Measurements from ENCODE around the gene ACY1. TPM values are rescaled to one million over a fixed set of nuclear protein-coding genes. Genes with fewer than 3 reads are reported as not detected.
A peak's percentile ranks its signal among the peaks of the same experiment; 100 is the strongest.

Gene ACY1
- total RNA-seq, 1 donor from 2014 or later, result 14.6 TPM

DNA sequence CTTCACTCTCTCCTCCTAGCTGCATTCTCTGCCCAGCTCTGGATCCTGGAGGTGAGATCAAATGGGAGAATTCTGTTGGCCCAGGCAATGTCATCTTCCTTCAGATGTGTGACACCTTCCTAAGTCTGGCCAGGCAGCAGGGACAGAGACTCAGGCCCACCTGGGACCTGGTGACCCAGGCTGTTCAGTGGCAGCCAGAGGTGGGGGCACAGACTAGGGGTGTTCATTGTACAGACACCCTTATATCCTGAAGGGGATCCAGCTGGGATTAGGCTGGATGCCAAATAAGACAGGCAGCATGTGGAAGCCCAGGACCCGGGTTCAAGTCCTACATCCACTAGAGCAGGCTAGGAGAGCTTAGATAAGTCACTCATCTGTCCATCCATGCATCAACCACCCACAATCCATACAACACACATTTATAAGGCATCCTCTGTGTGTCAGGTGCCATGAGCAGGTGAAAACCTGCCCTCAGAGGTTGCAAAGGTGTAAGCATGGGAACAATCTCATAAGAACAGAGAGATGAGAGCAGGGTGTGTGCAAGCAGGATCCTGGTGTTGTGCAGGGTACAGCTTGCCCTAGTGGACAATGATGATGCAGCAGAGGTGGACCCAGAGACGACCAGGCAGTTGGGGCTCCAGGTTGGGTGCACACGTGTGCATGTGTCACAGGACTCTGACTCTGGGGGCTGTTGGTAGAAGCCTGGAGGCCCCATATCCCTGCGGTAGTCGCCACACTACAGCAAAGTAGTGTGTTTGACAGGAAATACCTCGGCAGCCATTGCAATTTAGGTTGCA is 30.7 kb downstream of the ACY1 start:
- peaks cover 48 to 71% (median 70%) of the 10 kb centered on the region in 3 donors for H3K4me1 ChIP-seq (ENCODE audit: control insufficient read depth in 3 of 3, insufficient read depth in 3 of 3, low read length in 3 of 3)
- H3K36me3 ChIP-seq (ENCODE audit: control insufficient read depth in 3 of 3, insufficient read depth in 3 of 3, low read length in 3 of 3), result no peaks in the 10 kb centered on the region
- no peak overlapping the region for H3K9ac ChIP-seq (ENCODE audit: low read depth in 1 of 3, low read length in 3 of 3)
- no peak overlapping the region for H3K27ac ChIP-seq (ENCODE audit: low read depth, low read length)
- H3K27me3 ChIP-seq (ENCODE audit: control insufficient read depth in 3 of 3, insufficient read depth in 3 of 3, low read length in 3 of 3), result no peaks in the 10 kb centered on the region
- no peak overlapping the region for H3K4me3 ChIP-seq (ENCODE audit: low read length in 3 of 3)
- H3K9me3 ChIP-seq (ENCODE audit: control insufficient read depth in 3 of 3, low read length in 3 of 3), result no peaks in the 10 kb centered on the region

DNA sequence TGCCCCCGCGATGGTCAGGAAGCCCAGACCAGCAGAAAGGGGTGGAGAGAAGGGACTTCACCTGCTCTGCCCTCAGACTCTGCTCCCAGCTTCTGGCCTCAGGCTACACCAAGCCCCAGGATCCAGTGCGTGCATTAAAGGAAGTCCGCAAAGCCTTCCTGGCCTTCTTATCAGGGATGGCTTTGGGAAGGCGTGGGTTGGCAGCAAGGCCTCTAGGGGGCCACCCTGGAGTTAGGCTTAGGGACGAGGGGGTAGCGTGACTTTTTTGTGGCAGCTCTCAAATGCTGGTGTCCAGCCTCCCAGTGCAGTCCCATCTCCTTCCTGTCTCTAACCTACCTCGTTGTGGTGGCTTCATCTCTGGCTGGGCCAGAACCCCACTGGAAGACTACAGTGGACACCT is 31.3 kb downstream of the ACY1 start:
- Histone ChIP-seq H3K27me3 (ENCODE audit: control insufficient read depth in 3 of 3, insufficient read depth in 3 of 3, low read length in 3 of 3) (no peaks in the 10 kb centered on the region), H3K9me3 (ENCODE audit: control insufficient read depth in 3 of 3, low read length in 3 of 3) (no peaks in the 10 kb centered on the region), H3K9ac (ENCODE audit: low read depth in 1 of 3, low read length in 3 of 3) (no peak overlapping the region), H3K4me1 (ENCODE audit: control insufficient read depth in 3 of 3, insufficient read depth in 3 of 3, low read length in 3 of 3) (peaks cover 53 to 76% (median 74%) of the 10 kb centered on the region in 3 donors), H3K36me3 (ENCODE audit: control insufficient read depth in 3 of 3, insufficient read depth in 3 of 3, low read length in 3 of 3) (no peaks in the 10 kb centered on the region), H3K4me3 (ENCODE audit: low read length in 3 of 3) (no peak overlapping the region), H3K27ac (ENCODE audit: low read depth, low read length) (no peak overlapping the region)

DNA sequence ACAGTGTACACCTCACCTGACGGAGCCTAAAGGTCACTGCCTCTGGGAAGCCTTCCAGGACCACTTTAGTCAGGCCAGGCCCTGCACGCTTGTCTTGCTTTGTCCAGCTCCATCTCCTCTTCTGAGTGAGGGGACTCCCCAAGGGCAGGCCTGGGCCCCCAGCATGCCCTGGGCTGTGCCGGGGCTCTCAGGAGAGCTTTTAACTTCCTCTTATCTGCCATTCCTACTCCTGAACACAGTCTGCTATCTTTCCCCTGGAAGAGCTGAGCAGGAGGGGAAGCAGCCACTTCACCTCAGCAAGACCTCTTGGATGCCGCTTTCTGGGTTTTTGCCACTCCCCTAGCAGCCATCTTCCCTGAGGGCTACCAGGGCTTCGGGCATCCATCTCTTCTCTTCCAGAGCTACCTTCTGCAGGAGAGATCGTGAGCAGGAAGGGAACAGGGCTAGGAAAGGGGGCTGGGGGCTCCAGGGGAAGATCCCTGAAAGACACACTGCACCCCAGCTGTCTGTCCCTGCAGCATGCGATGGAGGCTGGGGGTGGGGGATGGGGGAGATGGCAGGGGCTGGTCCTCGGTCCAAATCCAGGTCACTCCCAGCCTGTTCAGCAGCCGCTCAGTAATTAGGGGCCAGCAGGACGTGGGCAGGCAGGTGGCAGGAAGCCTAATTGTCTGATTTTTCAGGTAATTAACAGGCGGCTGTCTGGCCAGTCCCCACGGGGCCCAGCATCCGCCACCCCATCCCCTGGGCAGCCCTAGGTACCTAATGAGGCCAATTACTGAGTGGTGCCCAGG is 32.3 kb downstream of the ACY1 start:
- Histone ChIP-seq H3K4me3 (ENCODE audit: low read length in 3 of 3) (no peak overlapping the region), H3K36me3 (ENCODE audit: control insufficient read depth in 3 of 3, insufficient read depth in 3 of 3, low read length in 3 of 3) (no peaks in the 10 kb centered on the region), H3K9ac (ENCODE audit: low read depth in 1 of 3, low read length in 3 of 3) (peak overlapping the region in 2 of 3 donors; percentile 40 to 43), H3K4me1 (ENCODE audit: control insufficient read depth in 3 of 3, insufficient read depth in 3 of 3, low read length in 3 of 3) (peaks cover 63 to 87% (median 83%) of the 10 kb centered on the region in 3 donors), H3K27ac (ENCODE audit: low read depth, low read length) (no peak overlapping the region), H3K27me3 (ENCODE audit: control insufficient read depth in 3 of 3, insufficient read depth in 3 of 3, low read length in 3 of 3) (no peaks in the 10 kb centered on the region), H3K9me3 (ENCODE audit: control insufficient read depth in 3 of 3, low read length in 3 of 3) (no peaks in the 10 kb centered on the region)

DNA sequence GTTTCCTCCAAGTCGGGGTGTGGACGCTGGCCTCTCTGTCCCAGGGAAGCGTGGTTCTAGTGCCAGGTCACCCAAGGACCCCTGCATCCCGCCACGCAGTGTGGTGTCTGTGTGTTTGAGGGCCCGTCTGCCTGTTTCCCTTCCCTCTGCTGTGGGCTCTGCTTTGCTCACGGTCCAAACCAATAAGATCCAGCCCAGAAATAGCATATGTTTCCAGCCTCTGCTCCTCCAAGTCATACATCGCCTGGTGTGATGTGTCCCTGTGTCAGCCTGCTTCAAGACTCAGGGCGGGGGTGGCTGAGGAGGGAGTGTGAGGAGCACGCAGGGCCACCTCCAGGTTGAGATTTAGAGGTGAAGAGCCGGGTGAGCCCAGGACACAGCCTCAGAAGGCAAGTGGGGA is 34.3 kb downstream of the ACY1 start:
- no peaks in the 10 kb centered on the region for H3K27me3 ChIP-seq (ENCODE audit: control insufficient read depth in 3 of 3, insufficient read depth in 3 of 3, low read length in 3 of 3)

DNA sequence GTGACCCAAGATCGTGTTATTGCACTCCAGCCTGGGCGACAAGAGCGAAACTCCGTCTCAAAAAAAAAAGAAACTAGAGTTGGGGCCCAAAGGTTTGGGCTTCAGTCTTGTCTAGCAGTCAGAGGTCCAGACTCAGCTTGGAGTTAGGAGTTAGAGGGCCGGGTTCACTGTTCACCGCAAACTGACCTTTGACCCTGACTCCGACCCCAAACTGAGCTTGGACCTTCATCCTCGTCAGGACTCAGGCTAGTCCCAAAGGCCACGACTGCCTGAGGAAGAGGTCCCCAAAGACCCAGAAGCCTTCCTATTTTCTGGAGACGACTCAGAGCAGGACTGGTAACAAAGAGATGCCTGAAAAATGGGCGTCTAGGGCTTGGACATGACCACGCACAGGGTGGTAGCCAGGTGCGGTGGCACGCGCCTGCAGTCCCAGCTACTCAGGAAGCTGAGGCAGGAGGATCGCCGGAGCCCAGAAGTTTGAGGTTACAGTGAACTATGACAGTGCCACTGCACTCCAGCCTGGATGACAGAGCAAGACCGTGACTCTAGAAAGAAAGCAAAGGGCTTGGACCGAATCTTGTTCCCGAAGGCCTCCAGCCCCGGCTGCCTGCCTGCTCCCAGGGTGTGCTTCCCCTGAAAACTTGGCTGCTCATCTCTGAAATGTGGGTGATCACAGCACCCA is 35.1 kb downstream of the ACY1 start:
- Histone ChIP-seq H3K4me3 (ENCODE audit: low read length in 3 of 3) (no peak overlapping the region), H3K9me3 (ENCODE audit: control insufficient read depth in 3 of 3, low read length in 3 of 3) (no peaks in the 10 kb centered on the region), H3K27ac (ENCODE audit: low read depth, low read length) (peak overlapping the region; percentile 95), H3K9ac (ENCODE audit: low read depth in 1 of 3, low read length in 3 of 3) (peak overlapping the region in 2 of 3 donors; percentile 61 to 89), H3K27me3 (ENCODE audit: control insufficient read depth in 3 of 3, insufficient read depth in 3 of 3, low read length in 3 of 3) (no peaks in the 10 kb centered on the region), H3K36me3 (ENCODE audit: control insufficient read depth in 3 of 3, insufficient read depth in 3 of 3, low read length in 3 of 3) (no peaks in the 10 kb centered on the region), H3K4me1 (ENCODE audit: control insufficient read depth in 3 of 3, insufficient read depth in 3 of 3, low read length in 3 of 3) (peaks cover 74 to 99% (median 95%) of the 10 kb centered on the region in 3 donors)

More for the DNA sequence above, 34.3 kb downstream of the ACY1 start:
- Histone ChIP-seq H3K9me3 (ENCODE audit: control insufficient read depth in 3 of 3, low read length in 3 of 3) (no peaks in the 10 kb centered on the region), H3K4me3 (ENCODE audit: low read length in 3 of 3) (peak overlapping the region in 2 of 3 donors; percentile 1 to 6), H3K4me1 (ENCODE audit: control insufficient read depth in 3 of 3, insufficient read depth in 3 of 3, low read length in 3 of 3) (peaks cover 75 to 99% (median 95%) of the 10 kb centered on the region in 3 donors), H3K36me3 (ENCODE audit: control insufficient read depth in 3 of 3, insufficient read depth in 3 of 3, low read length in 3 of 3) (no peaks in the 10 kb centered on the region), H3K27ac (ENCODE audit: low read depth, low read length) (peak overlapping the region; percentile 95), H3K9ac (ENCODE audit: low read depth in 1 of 3, low read length in 3 of 3) (peak overlapping the region; percentile 23 to 71 (median 59))

DNA sequence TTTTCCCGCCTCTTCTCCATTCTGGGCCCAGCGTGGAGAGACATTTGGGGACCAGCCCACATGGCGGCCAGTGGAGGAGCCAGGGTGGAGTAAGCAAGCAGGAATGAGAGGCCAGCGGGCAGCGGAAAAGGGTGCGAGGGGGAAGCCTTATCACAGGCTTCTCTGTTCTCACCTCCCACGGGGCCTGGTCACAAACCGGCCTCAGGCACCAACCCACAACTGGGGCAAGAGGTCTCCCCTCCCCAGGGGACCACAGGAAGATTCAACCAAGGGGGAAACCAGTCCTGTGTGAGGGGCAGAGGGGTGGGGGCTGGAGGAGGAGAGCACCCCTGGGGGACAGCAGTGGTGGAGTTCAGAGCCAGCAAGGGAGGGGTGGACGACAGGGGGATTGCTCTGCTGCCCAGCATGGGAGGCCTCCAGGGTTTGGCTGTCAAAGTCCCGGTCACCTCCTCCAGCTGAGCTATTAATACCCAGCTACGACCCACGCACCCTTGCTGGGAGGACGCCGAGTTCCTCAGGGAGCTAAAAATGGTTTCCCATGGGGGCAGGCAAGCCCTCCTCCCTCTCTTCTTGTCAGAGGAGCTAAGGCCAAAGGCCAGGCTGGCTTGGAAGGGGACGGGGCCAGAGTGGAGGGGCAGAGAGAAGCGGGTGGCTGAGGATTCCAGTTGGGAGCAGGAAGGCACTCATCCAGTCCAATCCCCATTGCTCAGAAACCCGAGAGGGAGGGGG is 36.2 kb downstream of the ACY1 start:
- Histone ChIP-seq H3K27ac (ENCODE audit: low read depth, low read length) (peak overlapping the region; percentile 95), H3K4me1 (ENCODE audit: control insufficient read depth in 3 of 3, insufficient read depth in 3 of 3, low read length in 3 of 3) (peaks cover 80 to 99% (median 95%) of the 10 kb centered on the region in 3 donors), H3K27me3 (ENCODE audit: control insufficient read depth in 3 of 3, insufficient read depth in 3 of 3, low read length in 3 of 3) (no peaks in the 10 kb centered on the region), H3K9me3 (ENCODE audit: control insufficient read depth in 3 of 3, low read length in 3 of 3) (no peaks in the 10 kb centered on the region), H3K9ac (ENCODE audit: low read depth in 1 of 3, low read length in 3 of 3) (peak overlapping the region; percentile 62 to 89 (median 70)), H3K36me3 (ENCODE audit: control insufficient read depth in 3 of 3, insufficient read depth in 3 of 3, low read length in 3 of 3) (no peaks in the 10 kb centered on the region), H3K4me3 (ENCODE audit: low read length in 3 of 3) (peak overlapping the region; percentile 7 to 45 (median 13))

DNA sequence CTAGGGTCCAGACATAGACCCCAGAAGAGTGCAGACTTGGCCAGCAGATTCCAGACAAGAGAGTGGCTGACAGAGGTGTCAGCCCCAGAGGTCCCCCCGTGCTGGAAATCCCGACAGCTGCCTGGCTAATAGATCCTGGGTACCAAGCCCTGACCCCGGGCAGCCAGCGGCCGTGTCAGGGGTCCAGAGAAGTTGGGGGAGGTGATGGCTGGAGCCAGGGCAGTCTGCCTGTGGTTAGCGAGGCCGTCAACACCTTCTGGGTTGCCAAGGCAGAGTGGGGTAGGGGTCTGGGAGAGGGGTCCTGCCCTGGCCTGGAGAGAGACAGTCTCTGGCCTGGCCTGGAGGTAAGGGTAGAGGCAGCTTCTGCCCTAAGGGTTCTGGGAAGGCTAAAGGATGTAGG is 37.5 kb downstream of the ACY1 start:
- Histone ChIP-seq H3K36me3 (ENCODE audit: control insufficient read depth in 3 of 3, insufficient read depth in 3 of 3, low read length in 3 of 3) (no peaks in the 10 kb centered on the region), H3K27me3 (ENCODE audit: control insufficient read depth in 3 of 3, insufficient read depth in 3 of 3, low read length in 3 of 3) (no peaks in the 10 kb centered on the region), H3K4me3 (ENCODE audit: low read length in 3 of 3) (no peak overlapping the region), H3K27ac (ENCODE audit: low read depth, low read length) (peak overlapping the region; percentile 95), H3K9ac (ENCODE audit: low read depth in 1 of 3, low read length in 3 of 3) (peak overlapping the region in 2 of 3 donors; percentile 36 to 89), H3K4me1 (ENCODE audit: control insufficient read depth in 3 of 3, insufficient read depth in 3 of 3, low read length in 3 of 3) (peaks cover 92 to 99% (median 95%) of the 10 kb centered on the region in 3 donors), H3K9me3 (ENCODE audit: control insufficient read depth in 3 of 3, low read length in 3 of 3) (no peaks in the 10 kb centered on the region)

DNA sequence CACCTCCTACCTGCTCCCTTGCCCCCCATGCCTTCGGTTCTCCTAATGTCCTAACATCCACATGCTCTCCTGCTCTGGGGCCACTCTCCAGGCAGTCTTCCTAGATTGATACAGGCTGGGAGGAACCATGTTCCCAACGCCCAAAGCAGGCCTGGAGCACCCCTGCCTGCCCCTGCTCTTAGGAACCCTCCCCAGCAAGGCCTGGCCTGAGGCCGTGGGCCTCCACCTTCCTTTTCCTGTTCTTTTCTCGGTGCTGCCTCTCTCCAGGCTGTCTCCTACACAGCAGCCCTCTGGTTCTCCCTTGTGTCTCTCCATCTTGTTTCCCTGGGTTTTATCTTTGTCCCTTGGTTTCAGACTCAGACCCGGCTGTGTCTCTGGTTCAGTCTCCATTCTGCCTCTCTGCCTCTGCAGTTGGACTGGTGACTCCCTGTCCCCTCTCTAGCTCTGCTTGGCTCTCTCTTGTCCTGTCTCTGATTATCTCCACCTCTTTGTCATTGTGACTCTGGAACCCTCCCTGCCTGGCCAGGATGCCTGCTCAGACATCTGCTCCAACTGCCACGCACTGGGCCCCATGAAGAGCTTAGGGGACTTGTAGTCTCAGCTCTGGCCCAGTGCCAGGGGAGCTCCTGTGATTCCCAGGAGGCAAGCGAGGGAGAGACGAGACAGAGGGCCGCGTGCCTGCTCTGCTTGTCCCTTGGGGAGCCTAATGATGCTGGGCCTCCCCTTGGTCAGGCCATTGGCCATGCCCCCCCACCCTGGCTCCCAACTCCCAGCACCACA is 38.3 kb downstream of the ACY1 start:
- H3K4me1 ChIP-seq (ENCODE audit: control insufficient read depth in 3 of 3, insufficient read depth in 3 of 3, low read length in 3 of 3), result peaks cover 91 to 99% (median 94%) of the 10 kb centered on the region in 3 donors
- H3K27ac ChIP-seq (ENCODE audit: low read depth, low read length), result peak overlapping the region; percentile 95
- H3K9me3 ChIP-seq (ENCODE audit: control insufficient read depth in 3 of 3, low read length in 3 of 3), result no peaks in the 10 kb centered on the region
- no peaks in the 10 kb centered on the region for H3K36me3 ChIP-seq (ENCODE audit: control insufficient read depth in 3 of 3, insufficient read depth in 3 of 3, low read length in 3 of 3)
- H3K9ac ChIP-seq (ENCODE audit: low read depth in 1 of 3, low read length in 3 of 3), result peak overlapping the region; percentile 54 to 89 (median 80)
- peak overlapping the region in 2 of 3 donors; percentile 77 to 89 for H3K4me3 ChIP-seq (ENCODE audit: low read length in 3 of 3)
- no peaks in the 10 kb centered on the region for H3K27me3 ChIP-seq (ENCODE audit: control insufficient read depth in 3 of 3, insufficient read depth in 3 of 3, low read length in 3 of 3)

Measured in skeletal muscle tissue (tissue), 4 donors.